Retinal pigment epithelial cell (primary cell): ENCODE measurements around the gene TIGD3.

Source experiments
- DNase-seq: peaks from one replicate; pipeline ENCODE4 v3.0.0-alpha.2; 2010; ENCODE audit warnings: low read depth
- H3K4me3 ChIP-seq: 2 replicates; pipeline ENCODE4 v1.5.1; 2011; ENCODE audit warnings: mild to moderate bottlenecking, low read length, control low read depth, moderate library complexity
- CTCF ChIP-seq: conservative IDR thresholded peaks from 2 replicates; pipeline ENCODE4 v1.5.1; 2011; ENCODE audit warnings: low read depth, low read length, control low read depth, inconsistent platforms

TIGD3 gene

GRCh38 chr11:65396769-65397745, 42.5 kb downstream of the TIGD3 start:
- DNase-seq: no peak
- no peak for TF ChIP-seq CTCF
- H3K4me3 ChIP-seq: no peak overlapping the region

GRCh38 chr11:65398362-65398910, 43.9 kb downstream of the TIGD3 start:
- DNase-seq: no peak
- no peak overlapping the region for H3K4me3 ChIP-seq
- no peak for TF ChIP-seq CTCF

GRCh38 chr11:65399249-65399648, 44.7 kb downstream of the TIGD3 start:
- no peak overlapping the region for H3K4me3 ChIP-seq
- TF ChIP-seq CTCF: no peak
- DNase-seq: no peak

GRCh38 chr11:65399845-65400244, 45.3 kb downstream of the TIGD3 start:
- H3K4me3 ChIP-seq: no peak overlapping the region
- no peak for TF ChIP-seq CTCF
- DNase-seq: no peak

GRCh38 chr11:65400307-65401072, 45.9 kb downstream of the TIGD3 start:
- no peak for TF ChIP-seq CTCF
- H3K4me3 ChIP-seq: no peak overlapping the region
- DNase-seq: no peak

GRCh38 chr11:65401073-65401802, 46.7 kb downstream of the TIGD3 start:
- no peak overlapping the region for H3K4me3 ChIP-seq
- TF ChIP-seq CTCF: no peak
- DNase-seq: no peak
